ENCODE measurements around the gene MEIS3.

GRCh38 chr19:47376589-47377144 is 42.7 kb downstream of the MEIS3 start:
- TF ChIP-seq CTCF (conservative IDR thresholded peaks at IDR 0.05; ENCODE audit: low read length) (no peak), EZH2phosphoT487 (IDR thresholded peaks at IDR 0.05; ENCODE audit: borderline replicate concordance, low read depth, low read length) (no peak)
